GM12873 (cell line): ENCODE results near the gene KIFAP3.

Source experiments
- TF ChIP-seq, protein P1 (sequence below): IDR thresholded peaks from 2 replicates; pipeline ENCODE4 v1.5.1; 2012; ENCODE audit warnings: low read depth, mild to moderate bottlenecking, moderate library complexity, low read length, control low read depth; ENCODE audit not compliant: insufficient read depth; ENCODE audit errors: missing control alignments

The KIFAP3 gene

DNA sequence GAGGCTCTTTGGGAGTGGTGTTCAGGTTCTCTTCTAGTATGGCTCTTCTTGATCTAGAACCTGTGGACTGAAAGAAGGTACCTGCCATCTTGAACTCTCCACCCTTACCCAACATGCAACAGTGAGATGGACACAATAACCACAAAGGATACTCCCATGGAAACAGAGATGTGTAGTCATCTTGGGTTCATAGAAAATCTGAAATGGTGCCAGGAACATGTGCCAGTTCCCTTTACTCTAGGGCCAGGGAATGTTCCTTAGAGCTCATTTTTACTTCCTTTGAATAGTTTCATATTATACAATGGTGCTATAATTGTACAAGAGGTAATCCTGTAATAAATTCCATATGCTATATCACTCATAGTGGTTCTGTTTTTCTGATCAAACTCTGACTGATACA lies 167.6 kb downstream of the KIFAP3 start:
- TF ChIP-seq, protein P1, sequence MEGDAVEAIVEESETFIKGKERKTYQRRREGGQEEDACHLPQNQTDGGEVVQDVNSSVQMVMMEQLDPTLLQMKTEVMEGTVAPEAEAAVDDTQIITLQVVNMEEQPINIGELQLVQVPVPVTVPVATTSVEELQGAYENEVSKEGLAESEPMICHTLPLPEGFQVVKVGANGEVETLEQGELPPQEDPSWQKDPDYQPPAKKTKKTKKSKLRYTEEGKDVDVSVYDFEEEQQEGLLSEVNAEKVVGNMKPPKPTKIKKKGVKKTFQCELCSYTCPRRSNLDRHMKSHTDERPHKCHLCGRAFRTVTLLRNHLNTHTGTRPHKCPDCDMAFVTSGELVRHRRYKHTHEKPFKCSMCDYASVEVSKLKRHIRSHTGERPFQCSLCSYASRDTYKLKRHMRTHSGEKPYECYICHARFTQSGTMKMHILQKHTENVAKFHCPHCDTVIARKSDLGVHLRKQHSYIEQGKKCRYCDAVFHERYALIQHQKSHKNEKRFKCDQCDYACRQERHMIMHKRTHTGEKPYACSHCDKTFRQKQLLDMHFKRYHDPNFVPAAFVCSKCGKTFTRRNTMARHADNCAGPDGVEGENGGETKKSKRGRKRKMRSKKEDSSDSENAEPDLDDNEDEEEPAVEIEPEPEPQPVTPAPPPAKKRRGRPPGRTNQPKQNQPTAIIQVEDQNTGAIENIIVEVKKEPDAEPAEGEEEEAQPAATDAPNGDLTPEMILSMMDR: no peak

- TF ChIP-seq, protein P1: no peak
Measured at GRCh38 chr1:169904834-169905233, 169.7 kb downstream of the KIFAP3 start.

GRCh38 chr1:169902751-169903150 lies 171.7 kb downstream of the KIFAP3 start:
- TF ChIP-seq, protein P1: no peak

DNA sequence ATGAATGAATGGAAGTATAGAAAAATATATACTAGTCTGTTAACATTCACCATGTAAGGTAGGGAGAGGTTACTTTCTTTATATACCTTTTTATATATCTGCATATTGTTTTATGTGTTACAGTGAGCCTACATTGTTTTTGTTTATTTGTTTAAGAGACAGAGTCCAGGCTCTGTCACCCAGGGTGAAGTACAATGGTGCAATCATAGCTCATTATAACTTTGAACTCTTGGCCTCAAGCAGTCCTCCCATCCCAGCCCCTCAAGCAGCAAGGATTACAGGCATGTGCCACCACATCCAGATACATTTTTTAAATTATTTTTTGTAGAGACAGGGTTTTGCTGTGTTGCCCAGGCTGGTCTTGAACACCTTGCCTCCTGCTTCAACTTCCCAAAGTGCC lies 173.4 kb downstream of the KIFAP3 start:
- TF ChIP-seq, protein P1: no peak

DNA sequence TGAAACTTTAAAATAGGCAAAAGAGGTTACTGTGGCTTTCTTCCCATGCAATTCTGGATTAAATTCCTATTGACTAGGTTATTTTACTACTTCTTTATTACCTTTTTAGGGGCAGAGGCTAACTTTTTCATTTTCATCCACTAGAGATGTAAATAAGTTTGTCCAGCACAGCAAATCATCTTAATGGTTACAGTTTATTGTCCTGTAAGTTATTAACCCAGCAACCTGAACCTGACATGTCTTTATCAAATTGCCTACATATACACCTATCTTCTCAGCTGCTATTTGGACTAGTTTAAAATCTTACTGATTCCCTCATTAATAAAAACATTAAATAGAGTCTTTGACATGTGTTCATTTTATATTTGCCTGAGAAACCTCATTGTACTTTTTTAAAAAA lies 173.9 kb downstream of the KIFAP3 start:
- TF ChIP-seq, protein P1: no peak

GRCh38 chr1:169899519-169900217 lies 174.8 kb downstream of the KIFAP3 start:
- TF ChIP-seq, protein P1: no peak

GRCh38 chr1:169896013-169896412 lies 178.5 kb downstream of the KIFAP3 start:
- TF ChIP-seq, protein P1: no peak
